GM10266 (cell line): ENCODE data around the gene SLC12A3.
A peak's percentile ranks its signal among the peaks of the same experiment; 100 is the strongest.
"Not testable (repeated sequence)": the region's sequence is repeated elsewhere in the genome, so short reads cannot be mapped to it uniquely, and the experiment has no call there.

Source experiments
- DNase-seq: peaks from one replicate; pipeline ENCODE4 v3.0.0; 2012; ENCODE audit errors: extremely low spot score
- TF ChIP-seq, protein P1 (sequence below): IDR thresholded peaks from 2 replicates; pipeline ENCODE4 v1.5.1; 2012; ENCODE audit warnings: mild to moderate bottlenecking, low read depth; ENCODE audit not compliant: control insufficient read depth, insufficient read depth; ENCODE audit errors: missing control alignments

The SLC12A3 gene

DNA sequence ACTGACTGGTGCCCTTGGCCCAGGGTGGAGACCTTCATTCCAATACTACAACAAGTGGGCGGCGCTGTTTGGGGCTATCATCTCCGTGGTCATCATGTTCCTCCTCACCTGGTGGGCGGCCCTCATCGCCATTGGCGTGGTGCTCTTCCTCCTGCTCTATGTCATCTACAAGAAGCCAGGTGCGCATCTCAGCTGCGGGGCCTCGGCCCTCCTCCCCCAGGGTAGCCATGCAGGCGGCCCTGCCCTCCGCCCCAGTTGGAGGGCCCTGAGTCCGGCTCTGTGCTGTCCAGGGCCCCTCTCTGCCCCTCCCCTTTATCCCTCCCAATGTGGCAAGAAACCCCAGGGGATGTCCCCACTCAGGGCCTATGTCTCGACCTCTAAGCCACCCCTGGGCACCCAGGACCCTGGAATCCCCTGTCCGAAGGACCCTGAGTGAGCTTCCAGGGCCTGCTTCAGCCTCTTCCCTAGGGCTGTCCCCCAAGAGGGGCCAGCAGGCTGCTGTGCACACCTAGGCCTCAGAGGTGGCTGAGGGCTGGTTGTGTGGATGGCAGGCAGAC, 19.1 kb downstream of the SLC12A3 start:
- no peak for DNase-seq
- TF ChIP-seq, protein P1, sequence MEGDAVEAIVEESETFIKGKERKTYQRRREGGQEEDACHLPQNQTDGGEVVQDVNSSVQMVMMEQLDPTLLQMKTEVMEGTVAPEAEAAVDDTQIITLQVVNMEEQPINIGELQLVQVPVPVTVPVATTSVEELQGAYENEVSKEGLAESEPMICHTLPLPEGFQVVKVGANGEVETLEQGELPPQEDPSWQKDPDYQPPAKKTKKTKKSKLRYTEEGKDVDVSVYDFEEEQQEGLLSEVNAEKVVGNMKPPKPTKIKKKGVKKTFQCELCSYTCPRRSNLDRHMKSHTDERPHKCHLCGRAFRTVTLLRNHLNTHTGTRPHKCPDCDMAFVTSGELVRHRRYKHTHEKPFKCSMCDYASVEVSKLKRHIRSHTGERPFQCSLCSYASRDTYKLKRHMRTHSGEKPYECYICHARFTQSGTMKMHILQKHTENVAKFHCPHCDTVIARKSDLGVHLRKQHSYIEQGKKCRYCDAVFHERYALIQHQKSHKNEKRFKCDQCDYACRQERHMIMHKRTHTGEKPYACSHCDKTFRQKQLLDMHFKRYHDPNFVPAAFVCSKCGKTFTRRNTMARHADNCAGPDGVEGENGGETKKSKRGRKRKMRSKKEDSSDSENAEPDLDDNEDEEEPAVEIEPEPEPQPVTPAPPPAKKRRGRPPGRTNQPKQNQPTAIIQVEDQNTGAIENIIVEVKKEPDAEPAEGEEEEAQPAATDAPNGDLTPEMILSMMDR, result no peak

DNA sequence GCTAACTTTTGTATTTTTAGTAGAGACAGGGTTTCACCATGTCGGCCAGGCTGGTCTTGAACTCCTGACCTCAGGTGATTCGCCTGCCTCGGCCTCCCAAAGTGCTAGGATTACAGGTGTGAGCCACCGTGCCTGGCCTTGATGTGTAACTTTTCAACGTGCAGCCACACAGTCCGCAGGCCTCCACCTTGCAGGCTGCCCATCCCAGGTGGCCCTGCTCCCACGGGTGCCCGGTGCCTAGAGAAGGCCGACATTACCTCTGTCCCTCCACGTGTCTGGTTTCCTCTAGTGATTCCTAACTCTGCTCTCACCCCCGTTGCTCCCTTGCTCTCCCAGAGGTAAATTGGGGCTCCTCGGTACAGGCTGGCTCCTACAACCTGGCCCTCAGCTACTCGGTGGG, 19.9 kb downstream of the SLC12A3 start:
- not testable (repeated sequence) for DNase-seq

DNA sequence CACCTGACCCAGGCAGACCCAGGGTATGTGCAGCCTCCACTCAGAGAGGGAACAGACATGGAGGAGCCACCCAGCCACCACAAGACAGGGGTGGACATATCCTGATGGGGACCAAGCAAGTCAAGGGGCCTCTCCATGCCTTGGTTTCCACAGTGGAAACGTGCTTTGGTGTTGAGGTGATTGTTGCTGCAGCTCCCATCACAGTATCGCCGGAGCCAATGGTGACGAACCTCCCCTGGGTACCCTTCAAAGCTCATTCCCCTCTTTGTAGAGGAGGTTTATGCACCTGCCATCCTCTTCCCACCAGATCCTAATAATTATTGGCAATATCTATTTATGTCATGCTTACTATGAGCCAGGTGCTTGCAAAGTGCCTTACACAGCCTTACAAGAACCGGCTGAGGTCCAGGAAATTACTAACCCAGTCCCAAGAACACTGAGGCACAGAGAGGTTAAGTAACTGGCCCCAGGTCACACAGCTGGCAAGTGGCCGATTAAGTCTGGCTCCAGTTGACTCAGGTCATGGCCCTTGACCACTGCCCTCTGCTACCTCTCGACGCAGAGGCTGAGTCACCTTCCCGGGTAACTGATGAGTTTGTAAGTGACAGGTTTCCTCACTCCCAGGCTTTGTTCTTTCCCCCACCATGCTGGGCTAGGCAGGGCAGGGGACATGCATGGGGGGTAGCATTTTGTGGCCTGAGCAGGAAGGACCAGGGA, 20.6 kb downstream of the SLC12A3 start:
- TF ChIP-seq, protein P1, result no peak
- DNase-seq, result no peak

DNA sequence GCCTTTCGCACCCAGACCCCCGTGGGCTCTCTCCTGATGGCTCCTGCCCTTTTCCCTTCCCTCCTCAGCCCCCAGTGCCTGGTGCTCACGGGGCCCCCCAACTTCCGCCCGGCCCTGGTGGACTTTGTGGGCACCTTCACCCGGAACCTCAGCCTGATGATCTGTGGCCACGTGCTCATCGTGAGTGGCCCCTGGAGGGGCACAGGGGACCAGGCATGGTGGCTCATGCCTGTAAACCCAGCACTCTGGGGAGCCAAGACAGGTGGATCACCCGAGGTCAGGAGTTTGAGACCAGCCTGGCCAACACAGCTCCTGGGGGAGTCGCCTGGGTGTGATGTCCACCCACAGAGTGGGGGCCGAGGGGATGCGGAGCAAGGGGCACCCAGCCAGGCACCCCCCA, 21.3 kb downstream of the SLC12A3 start:
- TF ChIP-seq, protein P1, result no peak
- DNase-seq, result no peak

DNA sequence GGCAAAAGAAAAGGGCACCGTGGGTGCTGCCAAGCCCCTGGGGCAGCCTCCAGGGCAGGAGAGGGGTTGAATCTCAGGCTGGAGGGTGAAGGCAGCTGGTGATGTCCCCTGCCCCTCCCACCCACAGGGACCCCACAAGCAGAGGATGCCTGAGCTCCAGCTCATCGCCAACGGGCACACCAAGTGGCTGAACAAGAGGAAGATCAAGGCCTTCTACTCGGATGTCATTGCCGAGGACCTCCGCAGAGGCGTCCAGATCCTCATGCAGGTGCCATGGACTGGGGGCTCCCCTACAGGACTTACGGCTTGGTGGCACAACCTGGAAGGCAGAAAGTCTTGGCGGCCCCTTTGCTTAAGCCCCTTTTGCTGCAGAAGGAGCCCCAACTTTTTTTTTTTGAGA, 21.8 kb downstream of the SLC12A3 start:
- DNase-seq, result no peak
- TF ChIP-seq, protein P1, result no peak

DNA sequence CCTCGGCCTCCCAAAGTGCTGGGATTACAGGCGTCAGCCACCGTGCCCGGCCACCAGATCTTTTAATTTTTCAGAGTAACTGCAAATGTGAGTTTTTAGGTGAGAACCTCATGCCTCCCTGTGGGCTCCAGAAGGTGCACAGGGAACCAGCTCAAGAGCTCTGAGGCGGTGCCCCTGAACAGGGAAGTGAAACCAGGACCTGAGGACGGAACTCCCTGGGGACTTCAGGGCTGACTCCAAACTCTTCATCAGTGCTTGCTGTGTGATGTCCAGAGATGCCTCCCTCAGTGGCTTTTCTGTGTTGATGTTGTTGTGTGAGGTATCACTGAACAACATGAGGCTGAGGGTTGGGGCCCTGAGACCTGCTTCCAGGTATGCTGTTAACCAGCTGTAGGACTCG, 23.8 kb downstream of the SLC12A3 start:
- TF ChIP-seq, protein P1, result no peak
- peak; percentile 66 for DNase-seq

DNA sequence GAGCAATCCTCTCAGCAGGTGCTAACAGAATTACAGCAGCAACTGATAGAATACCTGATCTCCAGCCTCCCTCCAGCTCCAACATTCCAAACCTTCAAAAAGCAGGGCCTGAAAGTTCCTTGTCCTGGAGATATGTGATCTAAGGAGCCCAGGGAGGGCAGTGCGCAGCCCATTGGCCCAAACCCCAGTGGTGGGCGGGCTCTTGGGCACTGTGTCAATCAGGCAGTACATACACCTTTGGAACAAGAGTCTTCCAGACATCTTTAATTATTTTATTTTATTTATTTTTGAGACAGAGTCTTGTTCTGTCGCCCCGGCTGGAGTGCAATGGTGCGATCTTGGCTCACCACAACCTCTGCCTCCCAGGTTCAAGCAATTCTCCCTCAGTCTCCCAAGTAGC, 24.2 kb downstream of the SLC12A3 start:
- TF ChIP-seq, protein P1, result no peak
- DNase-seq, result no peak

DNA sequence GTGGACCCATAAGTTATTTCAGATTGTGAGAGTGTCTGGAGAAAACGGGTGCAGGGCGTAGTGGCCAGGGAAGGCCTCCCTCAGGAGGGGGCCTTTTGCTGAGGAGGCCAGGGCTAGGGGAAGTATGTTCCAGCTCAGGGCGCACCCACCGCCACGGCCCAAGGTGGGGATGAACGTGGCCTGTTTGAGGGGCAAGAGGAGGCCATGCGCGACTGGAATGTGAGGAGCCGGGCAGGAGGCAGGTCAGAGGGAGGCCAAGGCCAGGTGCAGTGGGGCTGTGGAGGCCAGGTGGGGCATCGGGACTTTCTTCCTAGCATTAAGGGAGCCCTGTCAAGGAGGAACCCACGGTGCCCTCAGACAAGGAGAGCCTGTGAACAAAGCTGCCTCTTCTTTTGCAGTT, 26.7 kb downstream of the SLC12A3 start:
- TF ChIP-seq, protein P1, result no peak

More for the DNA sequence above, 26.7 kb downstream of the SLC12A3 start:
- DNase-seq, result no peak
